GM12878 (cell line): ENCODE results near the gene CHCHD6. TPM values are rescaled to one million over a fixed set of nuclear protein-coding genes. Genes with fewer than 3 reads are reported as not detected.

Experiments used
- ATAC-seq: fragments of 200-7000 bp; cut with Tn5 transposase; 3 replicates; pipeline ENCODE4 v1.9.1; 2020; ENCODE audit warnings: mild to moderate bottlenecking, moderate library complexity
- BruUV-seq: library from RNA; stranded (reverse); fragments of 400-500 nt; replicated peaks from 2 replicates; lab custom pipeline; 2021; lab: Mats Ljungman, UMichigan
- CTCF ChIA-PET: fragments of 300-600 bp; sonication (Branson Sonifier 250); formaldehyde crosslinking; extraction: SDS; loops from one replicate; lab custom pipeline; 2021; ENCODE audit warnings: inconsistent platforms; lab: Yijun Ruan, JAX
- POLR2A ChIA-PET: fragments of 350-600 bp; formaldehyde crosslinking; extraction: SDS; loops from one replicate; lab custom pipeline; 2021; ENCODE audit warnings: inconsistent platforms; lab: Charles Lee
- RAD21 ChIA-PET: fragments of 300-600 bp; sonication (Branson Sonifier 250); formaldehyde crosslinking; loops from one replicate; lab custom pipeline; 2023; ENCODE audit warnings: antibody characterized with exemption; ENCODE audit not compliant: unreplicated experiment; lab: Charles Lee
- SMC1A ChIA-PET: fragments of 300-600 bp; sonication (Branson Sonifier 250); formaldehyde crosslinking; loops from one replicate; lab custom pipeline; 2023; ENCODE audit not compliant: unreplicated experiment, uncharacterized antibody; lab: Charles Lee
- DNase-seq: peaks from one replicate; pipeline ENCODE4 v3.0.0-alpha.2; 2011; ENCODE audit warnings: low read depth, low spot score
- FAIRE-seq: peaks from 3 replicates; lab custom pipeline; 2011; peaks lifted over from hg19 to GRCh38; lab: Jason Lieb, UNC
- H2AFZ ChIP-seq: 2 replicates; pipeline ENCODE4 v1.6.0; 2011; ENCODE audit warnings: low read depth, low read length, control low read depth; ENCODE audit not compliant: control insufficient read depth
- H3K27ac ChIP-seq: 2 replicates; pipeline ENCODE4 v1.5.1; 2011; ENCODE audit warnings: control low read depth; ENCODE audit not compliant: control insufficient read depth, insufficient read depth
- H3K27me3 ChIP-seq, 2 experiments: replicated peaks in 1 of 2; 2 replicates each; pipeline versions ENCODE4 v1.6.0 to v1.6.1; 2011; ENCODE audit warnings: low read length in 1 of 2; ENCODE audit not compliant: control insufficient read depth in 2 of 2, insufficient read depth in 2 of 2
- H3K36me3 ChIP-seq, 2 experiments: 2 replicates each; pipeline ENCODE4 v1.5.1; 2011; ENCODE audit warnings: low read length in 1 of 2; ENCODE audit not compliant: control insufficient read depth in 2 of 2, insufficient read depth in 2 of 2
- H3K4me1 ChIP-seq: 2 replicates; pipeline ENCODE4 v1.6.1; 2011; ENCODE audit warnings: mild to moderate bottlenecking, low read length, moderate library complexity, mixed read lengths; ENCODE audit not compliant: control insufficient read depth, insufficient read depth
- H3K4me2 ChIP-seq: 2 replicates; pipeline ENCODE4 v1.6.0; 2011; ENCODE audit warnings: control low read depth; ENCODE audit not compliant: control insufficient read depth, insufficient read depth
- H3K4me3 ChIP-seq: fragments of 200-600 bp; sonication (generic); 2 replicates; pipeline ENCODE4 v1.5.1; 2016
- H3K79me2 ChIP-seq: 2 replicates; pipeline ENCODE4 v1.6.0; 2011; ENCODE audit warnings: low read length; ENCODE audit not compliant: control insufficient read depth, insufficient read depth
- H3K9ac ChIP-seq: 2 replicates; pipeline ENCODE4 v1.8.0; 2011; ENCODE audit warnings: low read length, control low read depth, mixed read lengths; ENCODE audit not compliant: control insufficient read depth, insufficient read depth
- H3K9me3 ChIP-seq: replicated peaks from 3 replicates; pipeline ENCODE4 v1.5.1; 2011; ENCODE audit warnings: mild to moderate bottlenecking, low read length; ENCODE audit not compliant: control insufficient read depth, insufficient read depth
- H4K20me1 ChIP-seq: 2 replicates; pipeline ENCODE4 v1.6.0; 2011; ENCODE audit not compliant: control insufficient read depth, insufficient read depth
- ATF2 ChIP-seq: IDR thresholded peaks from 2 replicates; pipeline ENCODE4 v1.6.1; 2012; ENCODE audit warnings: low read length, inconsistent platforms
- ATF7 ChIP-seq: fragments of 450-650 bp; IDR thresholded peaks from 2 replicates; pipeline ENCODE4 v1.6.1; 2016; ENCODE audit warnings: low read depth, mild to moderate bottlenecking
- EED ChIP-seq: sonication (generic); IDR thresholded peaks from 2 replicates; pipeline ENCODE4 v1.6.1; 2016; ENCODE audit warnings: antibody characterized with exemption, low read depth
- EP300 ChIP-seq, 2 experiments: fragments of 150-350 bp in 1 of 2; IDR thresholded peaks; 2 replicates each; pipeline ENCODE4 v1.6.1; 2011 to 2012; ENCODE audit warnings: low read depth in 2 of 2, low read length in 2 of 2, borderline replicate concordance in 1 of 2, improper control_type of control experiment in 1 of 2, inconsistent platforms in 1 of 2; ENCODE audit not compliant: control insufficient read depth in 1 of 2
- LARP7 ChIP-seq: fragments of 450-650 bp; IDR thresholded peaks from 2 replicates; pipeline ENCODE4 v1.6.1; 2017; ENCODE audit warnings: mild to moderate bottlenecking
- MLLT1 ChIP-seq: fragments of 450-650 bp; IDR thresholded peaks from 2 replicates; pipeline ENCODE4 v1.6.1; 2016; ENCODE audit warnings: mild to moderate bottlenecking
- NFXL1 ChIP-seq: fragments of 450-650 bp; IDR thresholded peaks from 2 replicates; pipeline ENCODE4 v1.6.1; 2017; ENCODE audit warnings: antibody characterized with exemption, mild to moderate bottlenecking, borderline replicate concordance
- NFYA ChIP-seq: IDR thresholded peaks from 2 replicates; pipeline ENCODE4 v1.6.1; 2011; ENCODE audit warnings: low read depth, mild to moderate bottlenecking, low read length, improper control_type of control experiment, borderline replicate concordance
- NKRF ChIP-seq: fragments of 450-650 bp; conservative IDR thresholded peaks from 2 replicates; pipeline ENCODE4 v1.6.1; 2017; ENCODE audit warnings: mild to moderate bottlenecking, moderate library complexity
- PAX5 ChIP-seq: IDR thresholded peaks from 2 replicates; pipeline ENCODE4 v1.6.1; 2011; ENCODE audit warnings: low read depth, low read length, borderline replicate concordance
- SIX5 ChIP-seq: IDR thresholded peaks from 2 replicates; pipeline ENCODE4 v1.6.1; 2011; ENCODE audit warnings: mild to moderate bottlenecking, low read depth, low read length, moderate library complexity; ENCODE audit not compliant: severe bottlenecking
- SKIL ChIP-seq: fragments of 450-650 bp; IDR thresholded peaks from 2 replicates; pipeline ENCODE4 v1.6.1; 2017; ENCODE audit warnings: mild to moderate bottlenecking, low read depth, inconsistent platforms; ENCODE audit not compliant: poor library complexity, severe bottlenecking
- SMAD5 ChIP-seq: IDR thresholded peaks from 2 replicates; pipeline ENCODE4 v1.6.1; 2016; ENCODE audit warnings: antibody characterized with exemption, low read depth
- TAF1 ChIP-seq: IDR thresholded peaks from 2 replicates; pipeline ENCODE4 v1.6.1; 2011; ENCODE audit warnings: mild to moderate bottlenecking, low read depth, low read length, borderline replicate concordance
- ZBED1 ChIP-seq: IDR thresholded peaks from 2 replicates; pipeline ENCODE4 v1.6.1; 2016; ENCODE audit warnings: borderline replicate concordance
- WGBS: methylation state at CpG from one replicate; pipeline ENCODE4 v1.1.6; 2016; ENCODE audit warnings: low lambda C conversion rate; ENCODE audit not compliant: insufficient replicate concordance, insufficient coverage; ENCODE audit errors: missing lambda C conversion rate; 5-methylcytosine and 5-hydroxymethylcytosine counted together
- in situ Hi-C: fragments of 300-500 bp; cut with MboI; formaldehyde crosslinking; loops from 9 replicates; pipeline ENCODE4 v1.14.3; 2018; ENCODE audit warnings: mixed read lengths
- intact Hi-C: fragments of 100-400 bp; cut with micrococcal nuclease; formaldehyde crosslinking; loops from one replicate; pipeline ENCODE4 v1.14.2; 2022; ENCODE audit not compliant: unreplicated experiment
- polyA plus RNA-seq, 11 experiments: library from polyadenylated mRNA; depleted of rRNA in 4 of 11; unstranded in 6 of 11; stranded (reverse) in 5 of 11; fragments of >200 nt; fragmentation: Nextera tagmentation in 4 of 11; fragmentation: Illumina TruSeq in 1 of 11; extraction: Ambion mirVana in 4 of 11; extraction: Trizol in 1 of 11; gene quantifications; 1 replicate in 1 of 11; 2 replicates in 10 of 11; pipeline versions ENCODE4 v1.2.1 to v1.2.3, GENCODE V29; 2011 to 2016; ENCODE audit warnings: inconsistent platforms in 2 of 11, missing spikeins in 2 of 11, low read depth in 1 of 11
- total RNA-seq, 4 experiments: library from RNA; depleted of rRNA in 3 of 4; stranded (reverse); fragments of >200 nt in 3 of 4; fragmentation: Illumina TruSeq in 1 of 4; extraction: Trizol in 1 of 4; gene quantifications; 2 replicates each; pipeline versions ENCODE4 v1.2.1 to v1.2.3, GENCODE V29; 2013 to 2021

The CHCHD6 gene
- total and polyA plus RNA-seq, 10 of the 15 experiments (the other 5 are each of a cell fraction or from before 2014, with no cell fraction given), result 2.7 to 16.7 (median 12.3) TPM

- Histone ChIP-seq H2AFZ (no peak overlapping the region), H3K9ac (no peak overlapping the region), H3K79me2 (no peaks in the 10 kb centered on the region), H3K9me3 (no peaks in the 10 kb centered on the region), H3K4me3 (no peak overlapping the region), H4K20me1 (no peaks in the 10 kb centered on the region), H3K27ac (no peak overlapping the region), H3K27me3 (no peaks in the 10 kb centered on the region), H3K4me2 (no peak overlapping the region), H3K4me1 (peaks cover 18% of the 10 kb centered on the region), H3K36me3 (no peaks in the 10 kb centered on the region; a peak in 1 of 4 replicates)
- no peak for DNase-seq
- ATAC-seq, result no peak
- intact Hi-C loops (no loop called here), in situ Hi-C loops (no loop called here)
- no peak for FAIRE-seq
- RAD21 ChIA-PET, result interaction anchor here (0.6 kb wide), 1 partner anchor 1413 kb away, joined by 3 read pairs; no protein-coding TSS in a partner anchor
- CTCF ChIA-PET, result no interaction called here
- WGBS, result 92% methylated on average over 10 of the region's 10 CpGs
- TF ChIP-seq ZBED1, result no peak
- no peak for TF ChIP-seq TAF1
- TF ChIP-seq EP300 (IDR thresholded peaks at IDR 0.05; ENCODE audit: borderline replicate concordance in 1 of 2, control insufficient read depth in 1 of 2, low read depth in 2 of 2, low read length in 2 of 2), result no peak
- no peak for TF ChIP-seq EED
- no peak for TF ChIP-seq SIX5
- TF ChIP-seq NKRF, result no peak
- TF ChIP-seq NFXL1, result no peak
- no peak for TF ChIP-seq SMAD5
- TF ChIP-seq LARP7, result no peak
- no peak for TF ChIP-seq ATF2
- TF ChIP-seq SKIL, result no peak
- no peak for TF ChIP-seq MLLT1
- TF ChIP-seq NFYA, result no peak
- no peak for TF ChIP-seq ATF7
- no peak for TF ChIP-seq PAX5
- SMC1A ChIA-PET, result interaction anchor here (0.9 kb wide), 1 partner anchor 29 kb away, joined by 3 read pairs; no protein-coding TSS in a partner anchor
- POLR2A ChIA-PET, result no interaction called here
- BruUV-seq, result no TSS peak
Measured at GRCh38 chr3:126952261-126952982, 248.4 kb downstream of the CHCHD6 start.
